ENCODE data around the gene POLA1.
A peak's percentile ranks its signal among the peaks of the same experiment; 100 is the strongest.

Gene POLA1

DNA sequence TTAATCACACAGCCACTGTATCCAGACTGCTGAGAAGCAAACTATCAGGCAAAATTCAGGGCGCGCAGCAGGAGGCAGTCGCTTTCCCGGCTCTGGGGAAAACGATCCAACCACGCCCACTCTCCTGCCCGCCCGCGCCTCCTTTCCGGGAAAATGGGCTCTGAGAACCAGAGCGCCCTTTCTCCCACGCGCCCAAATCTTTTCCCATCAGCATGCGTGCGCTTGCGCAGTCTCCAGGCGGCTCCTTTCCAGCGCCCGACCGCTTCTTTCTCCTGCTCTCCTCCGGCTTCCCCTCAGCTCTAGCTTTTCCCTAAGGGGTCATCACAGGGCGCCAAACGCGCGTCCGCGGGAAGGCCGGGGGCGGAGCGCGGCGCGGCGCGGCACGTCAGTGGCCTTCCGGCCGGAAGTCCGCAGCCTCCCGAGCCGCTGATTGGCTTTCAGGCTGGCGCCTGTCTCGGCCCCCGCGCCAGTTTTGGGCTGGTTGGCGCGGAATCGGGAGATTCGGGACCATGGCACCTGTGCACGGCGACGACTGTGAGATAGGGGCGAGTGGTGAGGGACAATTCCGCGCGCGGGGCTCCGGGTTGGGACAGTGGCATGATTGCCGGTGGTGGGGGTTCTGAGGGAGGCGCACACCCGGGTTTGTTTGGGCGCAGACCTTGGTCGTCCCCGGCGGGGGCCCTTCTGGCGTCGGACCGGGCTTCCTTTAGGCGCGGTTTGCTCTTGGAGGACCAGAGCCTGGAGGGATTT, at the start of gene POLA1 (continued):
- TF ChIP-seq, protein P1, sequence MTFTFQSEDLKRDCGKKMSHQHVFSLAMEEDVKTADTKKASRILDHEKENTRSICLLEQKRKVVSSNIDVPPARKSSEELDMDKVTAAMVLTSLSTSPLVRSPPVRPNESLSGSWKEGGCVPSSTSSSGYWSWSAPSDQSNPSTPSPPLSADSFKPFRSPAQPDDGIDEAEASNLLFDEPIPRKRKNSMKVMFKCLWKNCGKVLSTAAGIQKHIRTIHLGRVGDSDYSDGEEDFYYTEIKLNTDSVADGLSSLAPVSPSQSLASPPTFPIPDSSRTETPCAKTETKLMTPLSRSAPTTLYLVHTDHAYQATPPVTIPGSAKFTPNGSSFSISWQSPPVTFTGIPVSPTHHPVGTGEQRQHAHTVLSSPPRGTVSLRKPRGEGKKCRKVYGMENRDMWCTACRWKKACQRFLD (tag by site-specific recombination; IDR thresholded peaks at IDR 0.05): no peak
- no peak for TF ChIP-seq ZNF514 (tag by site-specific recombination; IDR thresholded peaks at IDR 0.05)
- no peak for TF ChIP-seq HOXA7 (CRISPR knock-in tag; IDR thresholded peaks at IDR 0.05; ENCODE audit: borderline replicate concordance)
- TF ChIP-seq, protein P2, sequence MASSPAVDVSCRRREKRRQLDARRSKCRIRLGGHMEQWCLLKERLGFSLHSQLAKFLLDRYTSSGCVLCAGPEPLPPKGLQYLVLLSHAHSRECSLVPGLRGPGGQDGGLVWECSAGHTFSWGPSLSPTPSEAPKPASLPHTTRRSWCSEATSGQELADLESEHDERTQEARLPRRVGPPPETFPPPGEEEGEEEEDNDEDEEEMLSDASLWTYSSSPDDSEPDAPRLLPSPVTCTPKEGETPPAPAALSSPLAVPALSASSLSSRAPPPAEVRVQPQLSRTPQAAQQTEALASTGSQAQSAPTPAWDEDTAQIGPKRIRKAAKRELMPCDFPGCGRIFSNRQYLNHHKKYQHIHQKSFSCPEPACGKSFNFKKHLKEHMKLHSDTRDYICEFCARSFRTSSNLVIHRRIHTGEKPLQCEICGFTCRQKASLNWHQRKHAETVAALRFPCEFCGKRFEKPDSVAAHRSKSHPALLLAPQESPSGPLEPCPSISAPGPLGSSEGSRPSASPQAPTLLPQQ (tag by site-specific recombination; IDR thresholded peaks at IDR 0.05): peak; percentile 79
- no peak for TF ChIP-seq ZNF157 (tag by site-specific recombination; IDR thresholded peaks at IDR 0.05)
- no peak for TF ChIP-seq ZNF140 (tag by site-specific recombination; IDR thresholded peaks at IDR 0.05)
- no peak for TF ChIP-seq ZNF211 (tag by site-specific recombination; IDR thresholded peaks at IDR 0.05; ENCODE audit: low read depth)
- no peak; the same call in 1 of the 2 replicates for TF ChIP-seq ZFP69B (tag by site-specific recombination; IDR thresholded peaks at IDR 0.05)
- TF ChIP-seq SP7 (tag by site-specific recombination; IDR thresholded peaks at IDR 0.05): peak; percentile 78
- TF ChIP-seq ZNF169 (tag by site-specific recombination; IDR thresholded peaks at IDR 0.05): no peak
- TF ChIP-seq ZNF366 (tag by site-specific recombination; conservative IDR thresholded peaks at IDR 0.05): peak; percentile 98
- TF ChIP-seq ZNF223 (tag by site-specific recombination; IDR thresholded peaks at IDR 0.05): no peak
- no peak for TF ChIP-seq ZNF510 (tag by site-specific recombination; IDR thresholded peaks at IDR 0.05; ENCODE audit: insufficient replicate concordance)
- no peak for TF ChIP-seq ZSCAN16 (tag by site-specific recombination; IDR thresholded peaks at IDR 0.05)
- TF ChIP-seq KLF16 (tag by site-specific recombination; IDR thresholded peaks at IDR 0.05): peak; percentile 88
- TF ChIP-seq, protein P3, sequence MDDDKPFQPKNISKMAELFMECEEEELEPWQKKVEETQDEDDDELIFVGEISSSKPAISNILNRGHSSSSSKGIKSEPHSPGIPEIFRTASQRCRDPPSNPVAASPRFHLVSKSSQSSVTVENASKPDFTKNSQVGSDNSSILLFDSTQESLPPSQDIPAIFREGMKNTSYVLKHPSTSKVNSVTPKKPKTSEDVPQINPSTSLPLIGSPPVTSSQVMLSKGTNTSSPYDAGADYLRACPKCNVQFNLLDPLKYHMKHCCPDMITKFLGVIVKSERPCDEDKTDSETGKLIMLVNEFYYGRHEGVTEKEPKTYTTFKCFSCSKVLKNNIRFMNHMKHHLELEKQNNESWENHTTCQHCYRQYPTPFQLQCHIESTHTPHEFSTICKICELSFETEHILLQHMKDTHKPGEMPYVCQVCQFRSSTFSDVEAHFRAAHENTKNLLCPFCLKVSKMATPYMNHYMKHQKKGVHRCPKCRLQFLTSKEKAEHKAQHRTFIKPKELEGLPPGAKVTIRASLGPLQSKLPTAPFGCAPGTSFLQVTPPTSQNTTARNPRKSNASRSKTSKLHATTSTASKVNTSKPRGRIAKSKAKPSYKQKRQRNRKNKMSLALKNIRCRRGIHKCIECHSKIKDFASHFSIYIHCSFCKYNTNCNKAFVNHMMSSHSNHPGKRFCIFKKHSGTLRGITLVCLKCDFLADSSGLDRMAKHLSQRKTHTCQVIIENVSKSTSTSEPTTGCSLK (tag by site-specific recombination; IDR thresholded peaks at IDR 0.05): no peak
- TF ChIP-seq ZBTB48 (tag by site-specific recombination; IDR thresholded peaks at IDR 0.05): peak; percentile 96
- TF ChIP-seq ZNF133 (tag by site-specific recombination; IDR thresholded peaks at IDR 0.05): no peak
- TF ChIP-seq ZNF354C (tag by site-specific recombination; IDR thresholded peaks at IDR 0.05; ENCODE audit: borderline replicate concordance, low read depth): no peak
- TF ChIP-seq, protein P4, sequence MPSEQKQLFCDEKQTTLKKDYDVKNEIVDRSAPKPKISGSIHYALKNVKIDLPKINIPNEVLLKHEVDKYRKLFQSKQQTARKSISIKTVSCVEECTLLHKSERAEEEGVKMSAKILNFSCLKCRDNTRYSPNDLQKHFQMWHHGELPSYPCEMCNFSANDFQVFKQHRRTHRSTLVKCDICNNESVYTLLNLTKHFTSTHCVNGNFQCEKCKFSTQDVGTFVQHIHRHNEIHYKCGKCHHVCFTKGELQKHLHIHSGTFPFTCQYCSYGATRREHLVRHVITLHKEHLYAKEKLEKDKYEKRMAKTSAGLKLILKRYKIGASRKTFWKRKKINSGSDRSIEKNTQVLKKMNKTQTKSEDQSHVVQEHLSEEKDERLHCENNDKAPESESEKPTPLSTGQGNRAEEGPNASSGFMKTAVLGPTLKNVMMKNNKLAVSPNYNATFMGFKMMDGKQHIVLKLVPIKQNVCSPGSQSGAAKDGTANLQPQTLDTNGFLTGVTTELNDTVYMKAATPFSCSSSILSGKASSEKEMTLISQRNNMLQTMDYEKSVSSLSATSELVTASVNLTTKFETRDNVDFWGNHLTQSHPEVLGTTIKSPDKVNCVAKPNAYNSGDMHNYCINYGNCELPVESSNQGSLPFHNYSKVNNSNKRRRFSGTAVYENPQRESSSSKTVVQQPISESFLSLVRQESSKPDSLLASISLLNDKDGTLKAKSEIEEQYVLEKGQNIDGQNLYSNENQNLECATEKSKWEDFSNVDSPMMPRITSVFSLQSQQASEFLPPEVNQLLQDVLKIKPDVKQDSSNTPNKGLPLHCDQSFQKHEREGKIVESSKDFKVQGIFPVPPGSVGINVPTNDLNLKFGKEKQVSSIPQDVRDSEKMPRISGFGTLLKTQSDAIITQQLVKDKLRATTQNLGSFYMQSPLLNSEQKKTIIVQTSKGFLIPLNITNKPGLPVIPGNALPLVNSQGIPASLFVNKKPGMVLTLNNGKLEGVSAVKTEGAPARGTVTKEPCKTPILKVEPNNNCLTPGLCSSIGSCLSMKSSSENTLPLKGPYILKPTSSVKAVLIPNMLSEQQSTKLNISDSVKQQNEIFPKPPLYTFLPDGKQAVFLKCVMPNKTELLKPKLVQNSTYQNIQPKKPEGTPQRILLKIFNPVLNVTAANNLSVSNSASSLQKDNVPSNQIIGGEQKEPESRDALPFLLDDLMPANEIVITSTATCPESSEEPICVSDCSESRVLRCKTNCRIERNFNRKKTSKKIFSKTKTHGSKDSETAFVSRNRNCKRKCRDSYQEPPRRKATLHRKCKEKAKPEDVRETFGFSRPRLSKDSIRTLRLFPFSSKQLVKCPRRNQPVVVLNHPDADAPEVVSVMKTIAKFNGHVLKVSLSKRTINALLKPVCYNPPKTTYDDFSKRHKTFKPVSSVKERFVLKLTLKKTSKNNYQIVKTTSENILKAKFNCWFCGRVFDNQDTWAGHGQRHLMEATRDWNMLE (tag by site-specific recombination; conservative IDR thresholded peaks at IDR 0.05; ENCODE audit: low read depth): peak; percentile 20
- no peak for TF ChIP-seq ZNF138 (tag by site-specific recombination; IDR thresholded peaks at IDR 0.05; ENCODE audit: borderline replicate concordance)
- TF ChIP-seq, protein P5, sequence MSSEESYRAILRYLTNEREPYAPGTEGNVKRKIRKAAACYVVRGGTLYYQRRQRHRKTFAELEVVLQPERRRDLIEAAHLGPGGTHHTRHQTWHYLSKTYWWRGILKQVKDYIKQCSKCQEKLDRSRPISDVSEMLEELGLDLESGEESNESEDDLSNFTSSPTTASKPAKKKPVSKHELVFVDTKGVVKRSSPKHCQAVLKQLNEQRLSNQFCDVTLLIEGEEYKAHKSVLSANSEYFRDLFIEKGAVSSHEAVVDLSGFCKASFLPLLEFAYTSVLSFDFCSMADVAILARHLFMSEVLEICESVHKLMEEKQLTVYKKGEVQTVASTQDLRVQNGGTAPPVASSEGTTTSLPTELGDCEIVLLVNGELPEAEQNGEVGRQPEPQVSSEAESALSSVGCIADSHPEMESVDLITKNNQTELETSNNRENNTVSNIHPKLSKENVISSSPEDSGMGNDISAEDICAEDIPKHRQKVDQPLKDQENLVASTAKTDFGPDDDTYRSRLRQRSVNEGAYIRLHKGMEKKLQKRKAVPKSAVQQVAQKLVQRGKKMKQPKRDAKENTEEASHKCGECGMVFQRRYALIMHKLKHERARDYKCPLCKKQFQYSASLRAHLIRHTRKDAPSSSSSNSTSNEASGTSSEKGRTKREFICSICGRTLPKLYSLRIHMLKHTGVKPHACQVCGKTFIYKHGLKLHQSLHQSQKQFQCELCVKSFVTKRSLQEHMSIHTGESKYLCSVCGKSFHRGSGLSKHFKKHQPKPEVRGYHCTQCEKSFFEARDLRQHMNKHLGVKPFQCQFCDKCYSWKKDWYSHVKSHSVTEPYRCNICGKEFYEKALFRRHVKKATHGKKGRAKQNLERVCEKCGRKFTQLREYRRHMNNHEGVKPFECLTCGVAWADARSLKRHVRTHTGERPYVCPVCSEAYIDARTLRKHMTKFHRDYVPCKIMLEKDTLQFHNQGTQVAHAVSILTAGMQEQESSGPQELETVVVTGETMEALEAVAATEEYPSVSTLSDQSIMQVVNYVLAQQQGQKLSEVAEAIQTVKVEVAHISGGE (tag by site-specific recombination; conservative IDR thresholded peaks at IDR 0.05; ENCODE audit: low read depth): peak; percentile 94
- peak; percentile 52 for TF ChIP-seq ZNF24 (tag by site-specific recombination; IDR thresholded peaks at IDR 0.05)
- TF ChIP-seq KLF9 (tag by site-specific recombination; IDR thresholded peaks at IDR 0.05; ENCODE audit: low read depth): peak; percentile 99
- no peak for TF ChIP-seq ZNF571 (tag by site-specific recombination; IDR thresholded peaks at IDR 0.05)
- no peak for TF ChIP-seq ZNF473 (tag by site-specific recombination; IDR thresholded peaks at IDR 0.05)
- TF ChIP-seq ZEB2 (tag by site-specific recombination; IDR thresholded peaks at IDR 0.05): peak; percentile 67; the same call in 1 of the 2 replicates
